OCI-LY7 (cell line): Measurements from ENCODE around the gene ANKS6. TPM values are rescaled to one million over a fixed set of nuclear protein-coding genes. Genes with fewer than 3 reads are reported as not detected.

Source experiments
- BruUV-seq: library from RNA; stranded (reverse); fragments of 400-500 nt; replicated peaks from 2 replicates; lab custom pipeline; 2021; lab: Mats Ljungman, UMichigan
- CTCF ChIA-PET: fragments of 300-600 bp; sonication (Branson Sonifier 250); formaldehyde crosslinking; loops from one replicate; lab custom pipeline; 2022; ENCODE audit warnings: antibody characterized with exemption; ENCODE audit not compliant: unreplicated experiment; lab: Charles Lee
- POLR2A ChIA-PET: fragments of 300-600 bp; sonication (Branson Sonifier 250); formaldehyde crosslinking; loops from one replicate; lab custom pipeline; 2022; ENCODE audit warnings: antibody characterized with exemption; lab: Charles Lee
- DNase-seq: peaks from one replicate; pipeline ENCODE4 v3.0.0-alpha.2; 2015; ENCODE audit warnings: low spot score
- H2AFZ ChIP-seq: fragments of 200-600 bp; sonication (generic), shearing (Covaris generic); 2 replicates; pipeline ENCODE4 v1.6.1; 2014; ENCODE audit warnings: mild to moderate bottlenecking, antibody characterized with exemption, low read length, moderate library complexity
- H3K27ac ChIP-seq: fragments of 200-600 bp; sonication (generic); 2 replicates; pipeline ENCODE4 v1.5.1; 2014; ENCODE audit warnings: mixed run types, low read depth, mild to moderate bottlenecking, moderate library complexity, low read length, inconsistent platforms; ENCODE audit not compliant: poor library complexity, severe bottlenecking
- H3K36me3 ChIP-seq: fragments of 200-600 bp; sonication (generic); 2 replicates; pipeline ENCODE4 v1.6.1; 2014; ENCODE audit warnings: mild to moderate bottlenecking, antibody characterized with exemption, low read length, moderate library complexity, mixed read lengths; ENCODE audit not compliant: insufficient read depth
- H3K4me1 ChIP-seq: fragments of 200-600 bp; sonication (generic); 2 replicates; pipeline ENCODE4 v1.5.1; 2014; ENCODE audit warnings: mild to moderate bottlenecking, low read length; ENCODE audit not compliant: insufficient read depth, poor library complexity, severe bottlenecking
- H3K4me2 ChIP-seq: fragments of 200-600 bp; sonication (generic); 2 replicates; pipeline ENCODE4 v1.6.1; 2014; ENCODE audit warnings: mild to moderate bottlenecking, low read length
- H3K4me3 ChIP-seq: fragments of 200-600 bp; sonication (generic); 2 replicates; pipeline ENCODE4 v1.5.1; 2014; ENCODE audit warnings: mild to moderate bottlenecking, low read depth, low read length; ENCODE audit not compliant: poor library complexity, severe bottlenecking
- H3K79me2 ChIP-seq: fragments of 200-600 bp; sonication (generic); 2 replicates; pipeline ENCODE4 v1.6.1; 2016; ENCODE audit warnings: low read depth, mild to moderate bottlenecking, low read length, moderate library complexity, mixed read lengths; ENCODE audit not compliant: insufficient read depth
- H3K9me2 ChIP-seq: fragments of 200-600 bp; sonication (generic); 2 replicates; pipeline ENCODE4 v1.6.1; 2016; ENCODE audit warnings: mild to moderate bottlenecking, low read length, mixed read lengths; ENCODE audit not compliant: insufficient read depth
- H3K9me3 ChIP-seq: fragments of 200-600 bp; sonication (generic); 2 replicates; pipeline ENCODE4 v1.6.1; 2014; ENCODE audit warnings: mild to moderate bottlenecking, mixed run types, low read length, mixed read lengths
- H4K20me1 ChIP-seq: fragments of 200-600 bp; sonication (generic); 2 replicates; pipeline ENCODE4 v1.6.1; 2014; ENCODE audit warnings: mild to moderate bottlenecking, antibody characterized with exemption, low read length, moderate library complexity, mixed read lengths; ENCODE audit not compliant: insufficient read depth
- CTCF ChIP-seq: fragments of 200-600 bp; sonication (generic); conservative IDR thresholded peaks from 2 replicates; pipeline ENCODE4 v1.5.1; 2014; ENCODE audit warnings: mild to moderate bottlenecking, antibody characterized with exemption, low read length, moderate library complexity, mixed read lengths
- EZH2phosphoT487 ChIP-seq: fragments of 200-600 bp; sonication (generic); IDR thresholded peaks from 2 replicates; pipeline ENCODE4 v1.6.1; 2018; ENCODE audit warnings: low read depth, borderline replicate concordance, mild to moderate bottlenecking, mixed run types, antibody characterized with exemption, low read length, moderate library complexity, mixed read lengths
- intact Hi-C: fragments of 100-400 bp; cut with micrococcal nuclease; formaldehyde crosslinking; loops from one replicate; pipeline ENCODE4 v1.10.0; 2022; ENCODE audit not compliant: unreplicated experiment
- total RNA-seq, 2 experiments: library from RNA; depleted of rRNA in 1 of 2; stranded (reverse); fragments of >200 nt in 1 of 2; shearing (Covaris generic) in 1 of 2; gene quantifications; 2 replicates each; pipeline ENCODE4 v1.2.3, GENCODE V29; 2014 to 2022

Gene ANKS6
- total RNA-seq, 2 experiments from 2014 or later: 22.2 to 28.5 TPM

GRCh38 chr9:98708103-98708932, 88.0 kb downstream of the ANKS6 start:
- TF ChIP-seq EZH2phosphoT487: no peak
- no peak for TF ChIP-seq CTCF
- ChIA-PET CTCF (no interaction called here), POLR2A (no interaction called here)
- no peaks in the 10 kb centered on the region for H3K9me3 ChIP-seq
- BruUV-seq: no TSS peak
- no peaks in the 10 kb centered on the region for H3K36me3 ChIP-seq
- no peaks in the 10 kb centered on the region for H3K79me2 ChIP-seq
- no peak overlapping the region for H3K4me3 ChIP-seq
- H3K9me2 ChIP-seq: no peaks in the 10 kb centered on the region
- intact Hi-C loops: no loop called here
- no peak for DNase-seq
- H2AFZ ChIP-seq: no peak overlapping the region
- H3K27ac ChIP-seq: no peak overlapping the region
- no peaks in the 10 kb centered on the region for H3K4me1 ChIP-seq
- no peak overlapping the region for H3K4me2 ChIP-seq
- H4K20me1 ChIP-seq: no peaks in the 10 kb centered on the region

GRCh38 chr9:98707166-98708102, 88.9 kb downstream of the ANKS6 start:
- no peaks in the 10 kb centered on the region for H3K79me2 ChIP-seq
- no TSS peak for BruUV-seq
- no peak overlapping the region for H3K4me2 ChIP-seq
- H3K4me1 ChIP-seq: no peaks in the 10 kb centered on the region
- H3K9me3 ChIP-seq: no peaks in the 10 kb centered on the region
- H3K9me2 ChIP-seq: no peaks in the 10 kb centered on the region
- TF ChIP-seq EZH2phosphoT487 (no peak), CTCF (peak; percentile 43; the same call in 1 of the 2 replicates)
- ChIA-PET CTCF (no interaction called here), POLR2A (no interaction called here)
- H2AFZ ChIP-seq: no peak overlapping the region
- no peaks in the 10 kb centered on the region for H3K36me3 ChIP-seq
- intact Hi-C loops: no loop called here
- no peak for DNase-seq
- no peak overlapping the region for H3K4me3 ChIP-seq
- H4K20me1 ChIP-seq: no peaks in the 10 kb centered on the region
- H3K27ac ChIP-seq: no peak overlapping the region
